GM18519 (cell line): ENCODE measurements around the gene CFAP69.

ENCODE experiments used
- ATAC-seq: cut with Tn5 transposase; IDR thresholded peaks from one replicate; pipeline ENCODE4 v1.9.1; 2021; ENCODE audit warnings: mild to moderate bottlenecking, moderate library complexity; ENCODE audit not compliant: unreplicated experiment, low FRiP score

The CFAP69 gene

DNA sequence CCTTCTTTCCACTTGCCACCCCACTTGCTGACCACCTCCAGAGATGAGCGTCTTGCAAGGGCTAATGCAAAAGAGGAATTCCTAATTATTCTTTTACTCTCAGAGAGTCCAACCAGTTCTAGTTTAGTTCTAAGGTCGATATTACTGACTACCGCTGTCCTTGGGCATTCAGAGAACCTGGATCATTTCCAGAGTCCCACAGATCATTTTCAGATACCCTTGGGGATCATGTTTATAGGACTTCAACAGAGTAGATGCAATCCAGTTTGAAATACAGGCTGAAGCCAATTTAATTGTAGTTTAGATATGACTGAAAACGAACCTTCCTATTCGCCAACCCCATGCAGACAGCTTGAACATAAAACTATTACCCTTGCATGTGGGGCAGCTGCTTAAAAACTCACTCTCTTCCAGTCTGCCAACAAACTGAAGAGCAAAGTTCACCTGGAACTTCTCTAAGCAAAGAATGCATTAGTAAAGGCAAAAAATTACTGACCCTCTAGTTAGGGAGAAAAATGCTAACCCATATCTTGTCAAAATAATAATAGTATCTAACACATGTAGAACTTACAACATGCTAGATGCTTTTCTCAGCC, 22.4 kb downstream of the CFAP69 start:
- no peak for ATAC-seq

DNA sequence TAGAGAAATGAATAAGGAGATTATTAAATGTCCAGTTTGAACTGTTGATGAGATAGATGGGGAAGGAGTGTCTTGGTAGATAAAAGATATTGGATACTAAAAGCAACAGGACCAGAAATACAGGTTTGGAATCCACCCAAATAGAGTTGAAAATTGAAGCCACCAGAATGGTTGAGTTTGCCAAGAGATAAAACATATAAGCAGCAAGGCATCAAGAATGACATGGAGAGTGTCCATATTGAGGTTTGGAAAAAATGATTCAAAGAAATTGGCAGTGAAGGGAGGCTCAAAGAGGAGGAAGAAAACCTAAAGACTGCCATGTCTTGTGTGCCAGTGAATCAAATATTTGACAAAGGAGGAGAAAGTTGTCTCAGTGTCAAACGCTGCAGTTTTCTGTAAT, 24.2 kb downstream of the CFAP69 start:
- no peak for ATAC-seq

DNA sequence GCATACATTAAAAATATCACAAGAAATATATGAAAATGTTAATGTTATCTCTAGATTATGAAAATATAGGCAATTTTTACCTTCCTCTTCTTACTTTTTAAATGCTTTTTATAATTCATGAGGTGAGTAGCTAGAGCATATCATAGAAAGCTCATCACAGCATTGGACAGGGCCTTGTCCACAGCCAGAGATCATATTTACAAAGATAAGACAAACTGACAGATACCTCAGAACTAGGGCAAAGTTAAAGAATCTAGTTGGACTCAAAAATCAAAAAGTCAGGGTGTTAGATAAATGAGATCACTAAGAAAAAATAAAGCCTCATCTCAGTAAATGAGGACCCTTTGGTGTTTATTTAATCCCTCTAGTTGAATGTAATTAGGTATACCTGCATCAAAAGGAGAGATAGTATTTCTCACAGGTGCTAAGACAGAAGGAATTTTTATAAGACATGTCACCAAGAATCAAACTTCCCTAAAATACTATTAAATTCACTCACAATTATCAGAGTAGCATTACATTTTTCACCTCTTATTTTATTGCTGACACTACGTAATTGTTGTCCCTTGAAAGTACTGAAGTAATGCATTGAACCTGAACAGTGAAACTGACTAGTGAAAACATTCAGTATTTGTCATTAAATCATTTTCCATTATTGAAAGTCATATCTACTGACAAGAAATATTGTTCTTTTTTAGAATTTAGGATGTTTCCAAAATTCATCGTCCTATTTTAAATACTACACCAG, 25.6 kb downstream of the CFAP69 start:
- no peak for ATAC-seq

DNA sequence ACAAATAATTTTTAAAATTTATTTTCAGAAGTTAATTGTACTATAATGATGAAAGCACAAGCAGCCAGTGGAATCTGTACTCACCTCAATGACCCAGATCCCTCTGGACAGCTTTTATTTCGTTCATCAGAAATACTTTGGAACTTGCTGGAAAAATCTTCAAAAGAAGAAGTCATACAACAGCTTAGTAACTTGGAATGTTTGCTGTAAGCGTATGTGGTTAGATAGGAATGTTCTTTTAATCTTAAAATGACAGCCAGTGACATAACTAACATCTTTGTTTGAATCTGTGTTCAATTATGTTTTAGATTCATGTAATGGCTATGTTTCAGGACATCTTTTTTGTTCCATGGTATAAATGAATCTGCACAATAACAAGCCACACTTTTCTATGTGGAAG, 26.8 kb downstream of the CFAP69 start:
- ATAC-seq: no peak

DNA sequence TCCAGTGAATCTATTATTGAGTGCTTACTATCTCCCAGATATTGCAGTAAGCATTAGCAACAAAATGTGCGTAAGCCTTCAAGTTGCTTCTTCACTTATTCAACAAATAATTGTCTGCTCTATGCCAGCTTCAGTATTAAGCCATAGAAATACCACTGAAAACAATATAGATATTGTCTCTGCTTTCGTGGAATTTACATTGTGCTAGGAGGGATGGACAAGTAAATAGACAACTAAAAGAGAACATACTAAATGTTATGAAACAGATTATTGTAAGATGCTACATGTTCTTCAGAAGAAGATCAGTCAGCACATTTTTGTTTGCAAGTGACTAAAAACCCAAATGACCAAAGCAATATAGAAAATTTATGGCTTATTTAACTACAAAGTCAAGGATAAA, 27.3 kb downstream of the CFAP69 start:
- ATAC-seq: no peak

DNA sequence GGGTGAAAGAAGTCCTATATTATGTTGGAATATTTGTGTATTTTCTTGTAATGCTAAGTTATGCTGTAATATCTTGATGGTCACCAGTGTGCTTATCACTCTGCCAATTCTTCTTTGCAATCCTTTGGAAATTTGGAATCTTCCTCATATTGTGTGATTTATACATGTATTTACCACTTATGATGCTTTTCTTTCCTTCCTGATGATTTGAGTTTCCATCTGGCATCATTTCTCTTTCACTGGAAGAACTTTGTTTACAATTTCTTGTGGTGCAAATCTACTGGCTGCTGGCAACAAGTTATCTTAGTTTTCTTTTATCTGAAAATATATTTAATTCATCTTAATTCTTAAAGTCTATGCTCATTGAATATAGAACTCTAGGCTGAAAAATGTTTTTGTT, 29.2 kb downstream of the CFAP69 start:
- no peak for ATAC-seq

DNA sequence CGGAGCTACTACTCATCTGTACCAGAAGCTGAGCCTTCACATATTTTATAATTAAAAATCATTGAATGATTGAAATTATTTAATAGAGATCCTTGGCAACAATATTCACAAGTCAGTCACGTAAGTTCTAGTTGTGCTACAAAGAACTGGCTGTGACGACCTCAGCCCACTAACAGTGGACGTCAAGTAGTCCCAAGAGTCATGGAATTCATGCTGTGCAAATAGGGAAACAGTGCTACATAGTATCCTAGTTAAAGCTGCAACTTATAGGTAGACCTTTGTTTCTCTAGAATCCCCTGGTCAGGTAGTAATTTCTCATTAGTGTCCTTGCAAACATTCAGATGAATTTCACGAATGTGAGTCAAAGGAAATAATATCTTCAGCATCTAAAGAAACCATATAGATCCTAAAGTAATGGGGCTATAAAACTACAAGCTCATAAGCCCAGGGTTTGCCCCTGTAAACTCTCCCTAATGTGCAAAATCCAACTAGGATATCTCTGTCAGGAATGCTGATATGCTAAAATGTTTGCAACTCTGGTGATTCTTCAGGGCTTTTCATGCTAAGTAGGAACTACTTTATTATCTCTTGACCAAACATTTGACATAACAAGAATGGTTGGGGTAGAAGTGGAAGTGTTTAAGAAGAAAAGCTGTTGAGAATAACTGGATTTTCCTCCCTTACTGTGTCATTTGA, 31.2 kb downstream of the CFAP69 start:
- no peak for ATAC-seq

DNA sequence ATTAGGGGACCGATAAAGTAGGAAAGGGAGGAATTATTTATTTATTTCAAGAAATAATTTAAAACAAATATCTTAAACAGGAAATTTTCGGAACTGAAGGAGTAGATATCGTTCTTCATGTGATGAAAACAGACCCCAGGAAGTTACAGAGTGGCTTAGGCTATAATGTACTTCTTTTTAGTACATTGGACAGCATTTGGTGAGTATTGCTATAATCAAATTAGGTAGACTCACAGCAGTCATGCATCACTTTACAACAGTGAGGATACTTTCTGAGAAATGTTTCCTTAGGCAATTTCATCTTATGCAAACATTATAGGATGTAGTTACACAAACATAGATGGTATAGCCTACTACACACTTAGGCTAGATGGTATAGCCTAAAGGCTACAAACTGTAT, 43.2 kb downstream of the CFAP69 start:
- ATAC-seq: no peak

DNA sequence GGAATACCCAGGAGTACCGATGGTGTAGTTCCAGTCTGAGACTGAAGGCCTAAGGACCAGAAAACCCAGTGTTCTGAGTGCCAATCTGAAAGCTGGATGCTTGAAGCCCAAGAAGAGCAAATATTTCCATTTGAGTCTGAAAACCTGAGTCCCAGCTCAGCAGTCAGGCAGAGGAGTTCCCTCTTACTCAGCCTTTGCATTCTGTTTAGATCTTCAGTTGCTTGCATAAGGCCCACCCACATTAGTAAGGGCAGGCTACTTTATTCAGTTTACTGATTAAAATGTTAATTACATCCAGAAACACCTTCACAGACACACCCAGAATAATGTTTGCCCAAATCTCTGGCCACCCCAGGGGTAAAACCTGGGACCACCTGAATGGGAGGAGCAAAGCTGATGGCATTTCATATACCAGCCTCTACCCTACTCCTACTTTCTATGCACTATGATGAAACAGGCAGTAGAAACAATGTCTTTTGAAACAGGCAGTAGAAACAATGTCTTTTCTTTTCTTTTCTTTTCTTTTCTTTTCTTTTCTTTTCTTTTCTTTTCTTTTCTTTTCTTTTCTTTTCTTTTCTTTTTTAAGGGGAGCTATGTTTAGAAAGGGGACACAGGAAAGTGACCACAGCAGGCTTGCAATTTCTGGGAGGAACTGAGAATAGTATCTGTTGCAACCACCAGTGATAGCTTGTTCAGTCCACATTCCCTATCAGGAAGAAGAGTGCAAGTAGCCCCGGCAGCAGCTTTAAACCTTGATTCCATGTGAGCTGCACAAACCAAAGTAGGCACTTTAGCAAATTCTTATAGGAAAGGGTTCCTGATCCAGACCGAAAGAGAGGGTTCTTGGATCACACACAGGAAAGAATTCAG, 45.5 kb downstream of the CFAP69 start:
- no peak for ATAC-seq

DNA sequence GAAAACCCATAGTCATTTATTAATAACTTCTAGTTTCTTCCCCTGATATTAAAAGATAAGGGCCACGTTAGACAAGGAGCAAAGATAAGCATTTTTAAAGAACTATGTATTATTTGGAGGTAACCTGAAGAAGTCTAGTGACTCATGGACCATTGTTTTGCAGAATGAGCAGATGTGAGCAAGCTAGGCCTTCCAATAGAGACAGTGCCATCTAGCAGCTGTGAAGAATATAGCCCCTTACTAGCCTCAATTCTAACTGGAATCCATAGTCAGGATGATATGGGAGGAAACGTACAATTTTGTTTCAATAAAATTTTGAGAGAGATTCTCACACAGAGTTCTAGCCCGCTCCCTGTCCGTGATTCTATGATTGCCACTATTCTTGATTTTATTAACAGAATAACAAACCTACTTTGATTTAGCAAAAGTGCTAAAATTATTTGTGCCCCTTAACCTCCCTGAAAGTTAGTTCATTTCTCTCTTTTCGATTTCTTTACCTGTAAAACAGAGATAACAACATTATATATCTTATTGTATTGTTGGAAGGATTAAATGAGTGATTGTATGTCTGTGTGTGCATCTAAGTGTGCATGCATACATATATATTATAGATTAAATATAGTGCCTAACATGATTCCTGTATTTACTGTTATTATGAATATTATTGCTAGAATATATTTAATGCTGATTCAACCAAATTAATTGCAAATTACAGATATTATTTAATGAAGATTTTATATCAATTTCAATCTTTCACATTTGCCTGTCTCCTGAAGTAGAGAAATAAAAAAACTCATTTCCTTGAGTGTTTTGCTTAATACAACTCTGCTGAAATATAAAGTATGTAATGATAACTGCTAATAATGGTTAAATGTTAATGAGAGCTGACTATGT, 53.4 kb downstream of the CFAP69 start:
- peak; percentile 76 for ATAC-seq

DNA sequence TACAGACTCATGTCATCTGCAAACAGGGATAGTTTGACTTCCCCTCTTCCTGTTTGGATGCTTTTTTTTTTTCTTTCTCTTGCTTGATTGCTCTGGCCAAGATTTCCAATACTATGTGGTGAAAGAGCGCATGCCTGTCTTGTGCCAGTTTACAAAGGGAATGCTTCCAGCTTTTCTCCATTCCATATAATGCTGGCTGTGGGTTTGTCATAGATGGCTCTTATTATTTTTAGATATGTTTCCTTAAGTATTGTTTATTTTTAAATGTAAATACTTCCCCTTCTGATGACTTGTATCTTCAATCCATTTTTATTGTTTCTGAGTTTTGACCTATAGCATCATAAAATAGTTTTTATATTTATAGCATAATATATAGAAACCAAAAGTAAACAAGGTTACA, 58.3 kb downstream of the CFAP69 start:
- no peak for ATAC-seq

DNA sequence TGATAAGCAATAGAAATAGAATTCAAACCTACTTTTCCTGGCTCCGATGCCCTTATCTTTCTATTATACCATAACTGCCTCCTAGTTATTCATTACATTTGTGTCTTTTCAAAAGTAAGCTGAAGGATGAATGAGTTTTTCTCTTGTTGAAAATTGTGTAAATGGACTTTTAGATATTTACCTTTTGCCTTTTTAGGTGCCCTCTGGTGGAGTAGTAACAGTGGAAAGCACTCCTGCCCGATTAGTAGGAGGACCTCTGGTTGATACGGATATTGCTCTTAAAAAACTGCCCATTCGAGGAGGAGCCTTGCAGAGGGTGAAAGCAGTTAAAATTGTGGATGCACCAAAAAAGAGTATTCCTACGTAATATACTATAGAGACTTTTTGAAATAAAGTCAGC, 64.9 kb downstream of the CFAP69 start:
- no peak for ATAC-seq

DNA sequence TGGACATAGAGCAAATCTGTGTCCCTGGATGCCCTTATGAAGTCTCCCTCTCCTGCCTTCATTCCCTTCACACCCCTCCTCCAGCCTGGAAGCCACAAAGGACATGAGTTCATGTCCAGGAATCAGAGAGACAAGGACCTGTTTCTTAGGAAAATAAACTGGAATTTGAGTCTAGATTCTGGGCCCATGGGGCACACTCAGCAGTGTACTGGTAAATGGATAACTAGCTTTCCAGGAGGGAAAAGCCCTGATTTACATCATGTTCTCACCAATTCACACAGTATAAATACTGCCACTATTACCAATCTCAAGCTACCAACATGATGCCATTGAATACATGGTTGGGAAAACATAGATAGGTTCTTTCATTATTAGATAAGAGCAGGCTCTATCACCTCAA, 66.2 kb downstream of the CFAP69 start:
- no peak for ATAC-seq

DNA sequence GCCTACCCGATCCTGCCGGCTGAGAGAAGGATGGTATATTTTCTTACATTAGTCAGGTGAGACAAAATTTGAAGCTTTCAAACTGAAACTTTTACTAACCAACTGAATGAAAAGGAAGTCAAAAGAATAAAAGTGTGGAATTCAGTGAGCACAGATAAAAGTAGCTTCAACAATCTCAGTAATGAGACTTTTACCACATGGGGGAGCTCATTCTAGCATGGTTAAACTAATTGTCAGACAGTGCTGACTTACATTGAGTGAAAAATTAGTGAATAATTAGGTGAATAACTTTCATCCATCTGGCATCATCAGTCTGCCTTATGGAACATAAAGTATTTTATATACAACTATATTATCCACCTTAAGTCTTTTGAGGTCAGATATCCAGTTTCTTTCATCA, 67.8 kb downstream of the CFAP69 start:
- no peak for ATAC-seq

DNA sequence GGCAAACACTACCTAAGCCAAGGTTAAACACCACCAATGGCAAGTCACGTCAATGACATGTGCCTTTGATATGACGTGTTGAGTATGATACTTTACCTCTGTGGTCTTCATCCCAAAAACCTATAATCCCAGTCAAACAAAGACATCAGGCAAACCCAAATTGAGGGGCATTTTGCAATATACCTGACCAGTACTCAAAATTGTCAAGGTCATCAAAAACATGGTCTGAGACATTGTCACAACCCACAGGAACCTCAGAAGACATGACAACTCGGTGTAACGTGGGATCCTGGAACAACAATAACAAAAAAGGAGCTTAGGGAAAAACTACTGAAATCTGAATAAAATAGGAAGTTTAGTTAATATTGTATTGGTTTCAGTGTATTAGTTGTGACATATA, 68.9 kb downstream of the CFAP69 start:
- no peak for ATAC-seq

DNA sequence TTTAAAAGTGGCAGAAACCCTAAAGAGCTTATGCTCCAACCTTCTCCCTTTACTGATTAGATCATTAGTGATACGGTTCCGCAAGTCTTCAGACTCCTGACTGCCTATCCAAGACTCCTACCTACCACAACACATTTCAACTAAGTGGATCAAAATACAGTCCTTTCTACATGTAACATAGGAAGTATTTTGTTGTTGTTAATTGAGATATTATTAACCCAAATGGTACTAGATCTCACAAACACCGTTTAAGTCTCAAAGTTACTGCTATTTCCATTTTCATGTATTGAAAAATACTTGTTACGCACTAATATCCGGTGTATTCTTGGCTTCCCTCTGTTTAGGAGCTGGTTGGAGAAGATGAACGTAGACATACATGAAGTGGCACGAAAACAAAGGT, 75.0 kb downstream of the CFAP69 start:
- ATAC-seq: no peak

DNA sequence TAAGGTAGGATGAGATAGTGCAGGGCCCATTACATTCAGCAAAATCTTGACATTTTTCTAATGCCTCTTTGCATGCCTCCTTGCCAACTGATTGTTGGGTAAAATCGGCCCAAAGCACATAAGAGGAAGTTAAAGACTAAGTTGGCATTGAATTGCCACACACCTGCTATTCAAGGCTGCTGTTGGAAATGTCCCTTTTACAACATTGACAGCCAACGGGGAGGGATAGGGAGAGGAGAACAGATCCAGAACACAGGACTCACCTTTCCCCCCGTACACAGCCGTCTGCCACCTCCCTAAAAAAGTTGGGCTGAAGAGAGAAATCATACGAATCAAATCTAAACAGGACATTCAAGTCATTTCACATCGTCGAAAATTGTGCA, 75.4 kb downstream of the CFAP69 start:
- ATAC-seq: no peak

DNA sequence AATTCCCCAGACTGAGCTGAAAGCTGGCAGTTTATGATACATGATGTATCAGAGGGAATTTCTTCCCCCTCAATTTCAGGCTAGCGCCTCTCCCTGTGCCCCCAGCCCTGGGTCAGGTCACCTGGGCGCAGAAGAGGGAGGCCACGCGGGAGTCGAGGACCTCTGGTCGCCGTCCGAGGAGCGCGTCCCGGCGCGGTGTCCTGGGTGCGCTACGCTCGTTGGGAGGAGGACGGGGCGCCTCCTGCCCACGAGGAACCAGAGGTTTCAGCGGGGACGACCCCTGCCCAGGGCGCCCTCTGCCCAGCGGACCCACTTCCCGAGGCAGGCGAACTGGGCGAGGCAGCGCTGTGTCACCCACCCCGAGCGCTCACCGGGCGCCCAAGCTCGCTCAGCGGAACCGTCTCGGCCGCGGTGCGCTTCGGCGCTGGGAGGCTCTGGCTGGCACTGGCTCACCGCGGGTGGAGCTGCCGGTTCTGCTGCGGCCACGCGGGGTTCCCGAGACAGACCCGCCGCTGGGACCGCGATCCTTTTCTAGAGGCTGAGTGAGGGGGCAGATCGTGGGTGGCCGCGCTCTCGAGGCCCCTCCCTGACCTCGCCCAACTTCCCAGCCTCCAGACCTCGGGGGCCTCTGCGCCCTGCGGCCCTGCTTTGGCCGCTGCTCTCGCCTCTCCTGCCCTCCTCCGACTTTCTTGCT, 76.0 kb downstream of the CFAP69 start, which contains the start of gene FAM237B:
Gene FAM237B, minus strand, starts transcription at position 504 of the 694 bp plus-strand sequence. CDS start 1,556 bp downstream, outside the sequence.
- ATAC-seq: no peak

DNA sequence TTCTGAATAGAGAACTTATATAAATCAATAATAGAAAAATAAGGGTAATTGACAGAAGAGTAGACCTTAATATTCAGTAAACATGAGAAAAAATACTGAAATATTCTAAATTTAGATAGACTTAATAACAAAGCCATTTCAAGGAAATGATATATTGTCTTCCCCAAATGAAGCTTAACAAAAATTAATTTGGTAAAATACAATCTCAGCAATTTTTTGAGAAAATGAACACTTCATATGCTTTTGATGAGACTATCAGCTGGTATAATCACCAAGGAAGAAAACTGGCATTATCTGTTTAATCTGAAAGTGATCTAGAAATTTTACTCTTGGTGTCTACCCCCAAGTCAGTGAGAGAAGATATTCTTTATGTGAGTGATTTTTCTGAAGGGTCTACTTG, 77.9 kb downstream of the CFAP69 start:
- ATAC-seq: no peak
